Epithelial cell of esophagus (primary cell): ENCODE measurements around the gene ATP5MC2.

Source experiments
- DNase-seq: peaks from one replicate; pipeline ENCODE4 v3.0.0; 2010; ENCODE audit warnings: low read depth
- H3K4me3 ChIP-seq: 2 replicates; pipeline ENCODE4 v1.5.1; 2011; ENCODE audit warnings: mild to moderate bottlenecking, low read length, control low read depth
- TF ChIP-seq, protein P1 (sequence below): IDR thresholded peaks from 2 replicates; pipeline ENCODE4 v1.5.1; 2011; ENCODE audit warnings: low read depth, mild to moderate bottlenecking, low read length, control low read depth, inconsistent platforms; ENCODE audit not compliant: insufficient read depth; ENCODE audit errors: missing control alignments

The ATP5MC2 gene

DNA sequence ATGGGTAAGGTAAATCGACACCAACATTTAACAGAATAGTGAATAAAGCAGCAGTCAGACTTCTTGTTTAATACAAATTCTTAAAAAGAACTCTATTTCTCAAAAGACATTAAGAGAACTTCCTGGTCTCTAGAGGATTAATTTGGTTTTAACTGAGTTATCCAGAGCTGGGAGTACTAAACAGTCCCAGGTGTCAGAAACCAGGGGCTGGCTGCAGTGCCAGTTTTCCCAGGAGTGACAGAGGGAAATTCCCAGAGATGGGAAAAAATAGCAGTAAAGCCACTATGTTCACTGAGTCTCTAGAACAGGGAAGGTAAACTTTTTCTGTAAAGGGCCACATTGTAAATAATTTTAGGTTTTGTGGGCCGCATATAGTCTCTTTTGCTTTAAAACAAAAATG, 8.8 kb downstream of the ATP5MC2 start:
- H3K4me3 ChIP-seq = no peak overlapping the region
- TF ChIP-seq, protein P1, sequence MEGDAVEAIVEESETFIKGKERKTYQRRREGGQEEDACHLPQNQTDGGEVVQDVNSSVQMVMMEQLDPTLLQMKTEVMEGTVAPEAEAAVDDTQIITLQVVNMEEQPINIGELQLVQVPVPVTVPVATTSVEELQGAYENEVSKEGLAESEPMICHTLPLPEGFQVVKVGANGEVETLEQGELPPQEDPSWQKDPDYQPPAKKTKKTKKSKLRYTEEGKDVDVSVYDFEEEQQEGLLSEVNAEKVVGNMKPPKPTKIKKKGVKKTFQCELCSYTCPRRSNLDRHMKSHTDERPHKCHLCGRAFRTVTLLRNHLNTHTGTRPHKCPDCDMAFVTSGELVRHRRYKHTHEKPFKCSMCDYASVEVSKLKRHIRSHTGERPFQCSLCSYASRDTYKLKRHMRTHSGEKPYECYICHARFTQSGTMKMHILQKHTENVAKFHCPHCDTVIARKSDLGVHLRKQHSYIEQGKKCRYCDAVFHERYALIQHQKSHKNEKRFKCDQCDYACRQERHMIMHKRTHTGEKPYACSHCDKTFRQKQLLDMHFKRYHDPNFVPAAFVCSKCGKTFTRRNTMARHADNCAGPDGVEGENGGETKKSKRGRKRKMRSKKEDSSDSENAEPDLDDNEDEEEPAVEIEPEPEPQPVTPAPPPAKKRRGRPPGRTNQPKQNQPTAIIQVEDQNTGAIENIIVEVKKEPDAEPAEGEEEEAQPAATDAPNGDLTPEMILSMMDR = no peak
- no peak for DNase-seq

DNA sequence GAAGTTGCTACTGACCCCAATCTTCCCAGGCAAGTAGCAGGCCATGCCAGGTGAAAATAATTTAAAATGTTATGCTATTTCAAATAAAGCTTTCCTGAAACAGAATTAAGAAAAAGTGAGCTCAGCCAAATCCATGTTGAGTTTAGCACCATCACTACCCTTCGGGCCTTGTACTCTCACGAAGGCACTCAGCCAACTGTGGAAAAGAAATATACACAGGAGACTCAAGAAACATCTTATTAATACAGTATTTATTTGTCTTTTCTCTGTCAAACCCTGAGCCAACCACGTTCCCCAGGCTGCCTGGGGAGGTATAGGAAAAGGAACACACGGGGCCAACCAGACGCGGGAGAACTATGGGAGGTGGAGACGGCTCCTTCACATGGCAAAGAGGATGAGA, 10.9 kb downstream of the ATP5MC2 start:
- no peak for DNase-seq
- TF ChIP-seq, protein P1 = no peak
- no peak overlapping the region for H3K4me3 ChIP-seq

DNA sequence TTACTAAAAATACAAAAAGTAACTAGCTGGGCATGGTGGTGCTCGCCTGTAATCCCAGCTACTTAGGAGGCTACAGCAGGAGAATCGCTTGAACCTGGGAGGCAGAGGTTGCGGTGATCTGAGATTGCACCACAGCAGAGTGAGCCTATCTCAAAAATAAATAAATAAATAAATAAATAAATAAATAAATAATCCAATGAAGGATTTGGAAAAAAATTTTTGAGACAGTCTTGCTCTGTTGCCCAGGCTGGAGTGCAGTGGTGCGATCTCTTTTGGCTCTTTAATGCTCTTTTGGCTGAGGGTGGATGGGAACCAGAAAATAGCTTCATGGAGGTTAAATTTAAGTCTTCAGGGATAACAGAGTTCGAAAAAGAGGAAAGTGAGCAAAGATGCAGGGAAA, 11.7 kb downstream of the ATP5MC2 start:
- TF ChIP-seq, protein P1 = no peak
- H3K4me3 ChIP-seq = no peak overlapping the region
- no peak for DNase-seq

GRCh38 chr12:53660041-53660440, 15.8 kb downstream of the ATP5MC2 start:
- TF ChIP-seq, protein P1 = no peak
- no peak for DNase-seq
- H3K4me3 ChIP-seq = no peak overlapping the region

DNA sequence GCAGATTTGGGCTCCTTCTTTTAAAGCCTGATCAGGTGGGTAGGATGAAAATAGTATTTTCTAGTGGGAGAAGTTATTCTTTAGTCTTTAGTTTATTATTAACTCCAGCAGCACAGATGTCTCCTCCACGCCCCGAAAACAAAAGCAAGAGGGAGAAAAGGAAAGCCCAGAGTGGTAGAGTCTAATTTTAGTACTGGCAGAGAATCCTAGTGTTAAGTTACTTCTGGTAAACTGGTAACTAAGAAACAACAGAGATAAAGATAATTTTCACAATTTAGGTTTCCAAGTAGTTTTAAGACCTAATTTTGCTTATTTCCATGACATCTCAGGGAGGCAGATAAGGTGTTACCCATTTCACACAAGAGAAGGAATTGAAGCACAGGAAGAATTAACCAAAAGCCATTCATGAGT, 16.3 kb downstream of the ATP5MC2 start:
- no peak overlapping the region for H3K4me3 ChIP-seq
- no peak for DNase-seq
- TF ChIP-seq, protein P1 = no peak

GRCh38 chr12:53659011-53659551, 16.8 kb downstream of the ATP5MC2 start:
- peak; percentile 18 for DNase-seq
- H3K4me3 ChIP-seq = no peak overlapping the region
- TF ChIP-seq, protein P1 = no peak

DNA sequence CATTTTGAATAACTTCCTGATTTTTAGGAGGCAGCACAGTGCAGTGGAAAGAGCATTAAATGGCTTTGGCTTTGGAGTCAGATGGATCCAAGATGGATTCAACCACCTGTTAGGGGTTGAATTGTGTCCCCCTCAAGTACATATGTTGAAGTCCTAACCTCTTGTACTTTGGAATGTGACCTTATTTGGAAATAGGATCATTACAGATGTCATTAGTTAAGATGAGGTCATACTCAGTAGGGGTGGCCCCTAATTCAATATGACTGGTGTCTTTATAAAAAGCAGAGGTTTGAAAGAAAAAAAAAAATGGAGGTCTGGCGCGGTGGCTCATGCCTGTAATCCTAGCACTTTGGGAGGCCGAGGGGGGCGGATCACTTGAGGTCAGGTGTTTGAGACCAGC, 18.8 kb downstream of the ATP5MC2 start:
- DNase-seq = no peak
- H3K4me3 ChIP-seq = no peak overlapping the region
- TF ChIP-seq, protein P1 = no peak
